MCF 10A (cell line): ENCODE measurements around the gene REXO5. TPM values are rescaled to one million over a fixed set of nuclear protein-coding genes. Genes with fewer than 3 reads are reported as not detected.
A peak's percentile ranks its signal among the peaks of the same experiment; 100 is the strongest.

Experiments
- BruUV-seq: library from RNA; stranded (reverse); fragments of 400-500 nt; replicated peaks from 2 replicates; lab custom pipeline; 2021; lab: Mats Ljungman, UMichigan
- CTCF ChIA-PET: fragments of 300-600 bp; sonication (Branson Sonifier 250); formaldehyde crosslinking; extraction: SDS; loops from one replicate; lab custom pipeline; 2021; ENCODE audit warnings: antibody characterized with exemption, inconsistent platforms; lab: Yijun Ruan, JAX
- POLR2A ChIA-PET: fragments of 300-600, 350-650 bp; sonication (Branson Sonifier 250); formaldehyde crosslinking; extraction: SDS; loops from one replicate; lab custom pipeline; 2020; ENCODE audit warnings: antibody characterized with exemption, inconsistent platforms; lab: Yijun Ruan, JAX
- DNase-seq: peaks from one replicate; pipeline ENCODE4 v3.0.0-alpha.2; 2018; ENCODE audit not compliant: unreplicated experiment
- H3K27ac Mint-ChIP-seq: one replicate; pipeline ENCODE4 v1.8.0; 2022; ENCODE audit warnings: mild to moderate bottlenecking, low read depth, mixed read lengths; ENCODE audit not compliant: unreplicated experiment
- H3K27me3 Mint-ChIP-seq: one replicate; pipeline ENCODE4 v1.8.0; 2022; ENCODE audit warnings: mixed read lengths; ENCODE audit not compliant: insufficient read depth, unreplicated experiment
- H3K36me3 Mint-ChIP-seq: one replicate; pipeline ENCODE4 v1.8.0; 2022; ENCODE audit warnings: mild to moderate bottlenecking, moderate library complexity, mixed read lengths; ENCODE audit not compliant: insufficient read depth, unreplicated experiment
- H3K4me1 Mint-ChIP-seq: one replicate; pipeline ENCODE4 v1.8.0; 2022; ENCODE audit warnings: mixed read lengths; ENCODE audit not compliant: insufficient read depth, unreplicated experiment
- H3K4me3 Mint-ChIP-seq: one replicate; pipeline ENCODE4 v1.8.0; 2022; ENCODE audit warnings: mild to moderate bottlenecking, moderate library complexity, mixed read lengths; ENCODE audit not compliant: unreplicated experiment
- H3K9me3 Mint-ChIP-seq: one replicate; pipeline ENCODE4 v1.8.0; 2022; ENCODE audit warnings: mixed read lengths; ENCODE audit not compliant: unreplicated experiment
- intact Hi-C: fragments of 100-400 bp; cut with micrococcal nuclease; formaldehyde crosslinking; loops from 2 replicates; pipeline ENCODE4 v1.14.1; 2022
- total RNA-seq: library from RNA; stranded (reverse); gene quantifications from 2 replicates; pipeline ENCODE4 v1.2.3, GENCODE V29; 2022
- TF ChIP-seq, protein P1 (sequence below): fragments of 200-600 bp; IDR thresholded peaks from one replicate; pipeline ENCODE4 v1.8.0; 2022; ENCODE audit warnings: antibody characterized with exemption, mild to moderate bottlenecking; ENCODE audit not compliant: unreplicated experiment

REXO5 gene
- total RNA-seq, 1 experiment from 2014 or later = 6.1 TPM

DNA sequence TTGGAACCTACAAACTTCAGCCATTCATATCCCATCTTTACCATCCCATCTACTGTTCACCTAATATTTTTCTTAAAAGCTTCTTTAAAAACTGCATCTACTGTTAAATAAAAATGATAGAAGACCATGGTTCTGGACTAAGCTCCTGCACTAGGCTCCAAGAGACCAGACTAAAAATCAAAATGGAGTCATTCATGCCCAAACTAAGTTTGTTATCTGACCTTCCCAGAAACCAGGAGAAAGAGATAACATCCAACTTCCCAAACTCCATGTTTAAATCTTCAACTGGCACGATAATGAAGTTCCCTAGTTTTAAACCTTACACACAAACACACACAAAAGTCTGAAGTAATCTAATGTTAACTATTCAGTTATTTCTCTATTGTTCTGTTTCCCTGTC, 80.0 kb downstream of the REXO5 start:
- POLR2A ChIA-PET = interaction anchor here (1.2 to 4.0 kb wide), 2 partner anchors 11 to 36 kb away, joined by 3 to 29 read pairs; no protein-coding TSS in a partner anchor
- H3K27ac Mint-ChIP-seq = peak overlapping the region; percentile 65
- peaks cover 66% of the 10 kb centered on the region for H3K36me3 Mint-ChIP-seq
- no peak overlapping the region for H3K4me3 Mint-ChIP-seq
- H3K4me1 Mint-ChIP-seq = peaks cover 26% of the 10 kb centered on the region
- CTCF ChIA-PET = interaction anchor here (0.9 to 1.6 kb wide), 3 partner anchors 11 to 14 kb away, joined by 3 to 5 read pairs (median 4); partner anchors contain the start of gene DCUN1D3
- BruUV-seq = no TSS peak
- no peaks in the 10 kb centered on the region for H3K27me3 Mint-ChIP-seq
- intact Hi-C loops = no loop called here
- no peak for DNase-seq
- no peaks in the 10 kb centered on the region for H3K9me3 Mint-ChIP-seq
- TF ChIP-seq, protein P1, sequence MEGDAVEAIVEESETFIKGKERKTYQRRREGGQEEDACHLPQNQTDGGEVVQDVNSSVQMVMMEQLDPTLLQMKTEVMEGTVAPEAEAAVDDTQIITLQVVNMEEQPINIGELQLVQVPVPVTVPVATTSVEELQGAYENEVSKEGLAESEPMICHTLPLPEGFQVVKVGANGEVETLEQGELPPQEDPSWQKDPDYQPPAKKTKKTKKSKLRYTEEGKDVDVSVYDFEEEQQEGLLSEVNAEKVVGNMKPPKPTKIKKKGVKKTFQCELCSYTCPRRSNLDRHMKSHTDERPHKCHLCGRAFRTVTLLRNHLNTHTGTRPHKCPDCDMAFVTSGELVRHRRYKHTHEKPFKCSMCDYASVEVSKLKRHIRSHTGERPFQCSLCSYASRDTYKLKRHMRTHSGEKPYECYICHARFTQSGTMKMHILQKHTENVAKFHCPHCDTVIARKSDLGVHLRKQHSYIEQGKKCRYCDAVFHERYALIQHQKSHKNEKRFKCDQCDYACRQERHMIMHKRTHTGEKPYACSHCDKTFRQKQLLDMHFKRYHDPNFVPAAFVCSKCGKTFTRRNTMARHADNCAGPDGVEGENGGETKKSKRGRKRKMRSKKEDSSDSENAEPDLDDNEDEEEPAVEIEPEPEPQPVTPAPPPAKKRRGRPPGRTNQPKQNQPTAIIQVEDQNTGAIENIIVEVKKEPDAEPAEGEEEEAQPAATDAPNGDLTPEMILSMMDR = no peak

- Mint-ChIP-seq H3K4me3 (no peak overlapping the region), H3K27me3 (no peaks in the 10 kb centered on the region), H3K9me3 (no peaks in the 10 kb centered on the region), H3K4me1 (peaks cover 29% of the 10 kb centered on the region), H3K36me3 (peaks cover 71% of the 10 kb centered on the region), H3K27ac (peak overlapping the region; percentile 65)
- intact Hi-C loops = no loop called here
- ChIA-PET CTCF (interaction anchor here (0.9 to 1.0 kb wide), 2 partner anchors 12 to 13 kb away, joined by 3 to 4 read pairs; partner anchors contain the start of gene DCUN1D3), POLR2A (interaction anchor here (0.8 to 4.0 kb wide), 2 partner anchors 11 to 12 kb away, joined by 3 to 29 read pairs; no protein-coding TSS in a partner anchor)
- DNase-seq = no peak
- TF ChIP-seq, protein P1 = no peak
- no TSS peak for BruUV-seq
Measured at GRCh38 chr16:20887207-20887606, 80.9 kb downstream of the REXO5 start.

DNA sequence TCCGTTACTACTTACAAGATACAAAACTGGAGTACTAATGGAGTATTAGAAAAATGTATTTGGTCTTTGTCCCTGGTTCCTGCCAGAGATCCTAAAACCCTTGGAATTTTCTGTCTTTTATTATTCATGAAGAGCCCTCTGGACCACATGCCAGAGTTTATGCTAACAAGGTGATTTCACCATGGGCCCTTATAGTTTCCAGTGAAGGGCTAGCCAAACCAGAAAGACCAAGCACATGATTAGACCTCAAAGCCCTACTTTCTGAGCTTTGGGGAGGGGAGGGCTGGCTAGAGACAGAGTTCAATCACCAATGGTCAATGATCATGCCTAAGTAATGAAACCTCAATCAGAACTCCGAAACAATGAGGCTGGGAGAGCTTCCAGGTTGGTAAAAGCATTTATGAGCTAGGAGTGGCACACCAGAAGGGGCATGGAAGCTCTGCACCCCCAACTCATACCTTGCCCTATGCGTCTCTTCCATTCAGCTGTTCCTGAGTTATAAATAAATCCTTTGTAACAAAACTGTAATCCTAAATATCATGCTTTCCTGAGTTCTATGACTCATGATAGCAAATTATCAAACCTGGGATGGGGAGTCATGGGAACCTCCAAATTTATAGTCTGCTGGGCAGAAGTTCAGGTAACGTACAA, 83.4 kb downstream of the REXO5 start:
- TF ChIP-seq, protein P1 = no peak
- Mint-ChIP-seq H3K36me3 (peaks cover 78% of the 10 kb centered on the region), H3K9me3 (no peaks in the 10 kb centered on the region), H3K27ac (no peak overlapping the region), H3K4me1 (peaks cover 25% of the 10 kb centered on the region), H3K4me3 (no peak overlapping the region), H3K27me3 (no peaks in the 10 kb centered on the region)
- ChIA-PET POLR2A (interaction anchor here (0.6 to 1.4 kb wide), 4 partner anchors 10 to 39 kb away, joined by 3 to 6 read pairs (median 3); partner anchors contain the start of genes DCUN1D3 and LYRM1), CTCF (interaction anchor here (0.7 kb wide), 2 partner anchors 42 to 115 kb away, joined by 3 to 5 read pairs; no protein-coding TSS in a partner anchor)
- no TSS peak for BruUV-seq
- no peak for DNase-seq
- intact Hi-C loops = no loop called here

DNA sequence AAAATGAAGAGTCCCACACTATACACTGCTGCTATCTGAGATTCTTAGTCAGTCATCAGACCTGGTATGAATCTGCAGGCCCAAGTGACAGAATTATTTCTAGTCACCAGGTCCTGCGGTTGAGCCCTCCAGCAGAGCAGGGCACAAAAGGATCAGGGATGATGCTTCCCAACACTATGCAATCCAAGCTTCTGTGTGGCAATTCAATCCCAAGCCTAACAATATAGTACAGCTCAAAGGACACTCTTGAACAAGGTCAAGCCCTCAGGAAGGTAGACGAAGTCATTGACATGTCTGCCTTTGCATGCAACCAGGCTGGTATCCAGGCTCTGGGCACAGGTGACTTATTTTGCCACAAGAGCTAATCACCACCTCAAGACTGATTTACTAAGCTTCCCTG, 88.1 kb downstream of the REXO5 start:
- H3K36me3 Mint-ChIP-seq = peaks cover 88% of the 10 kb centered on the region
- TF ChIP-seq, protein P1 = no peak
- no TSS peak for BruUV-seq
- H3K4me3 Mint-ChIP-seq = no peak overlapping the region
- DNase-seq = no peak
- peaks cover 47% of the 10 kb centered on the region for H3K4me1 Mint-ChIP-seq
- H3K27me3 Mint-ChIP-seq = no peaks in the 10 kb centered on the region
- ChIA-PET POLR2A (interaction anchor here (1.0 to 16.0 kb wide), 2 partner anchors 25 to 103 kb away, joined by 3 to 343 read pairs; no protein-coding TSS in a partner anchor), CTCF (interaction anchor here (0.6 to 2.1 kb wide), 4 partner anchors 18 to 312 kb away, joined by 3 to 9 read pairs (median 3); no protein-coding TSS in a partner anchor)
- intact Hi-C loops = no loop called here
- H3K27ac Mint-ChIP-seq = no peak overlapping the region
- H3K9me3 Mint-ChIP-seq = no peaks in the 10 kb centered on the region
